AG09319 (cell line): ENCODE data around the gene MZB1.
"Not testable (repeated sequence)": the region's sequence is repeated elsewhere in the genome, so short reads cannot be mapped to it uniquely, and the experiment has no call there.

Experiments used
- DNase-seq: peaks from one replicate; pipeline ENCODE4 v3.0.0-alpha.2; 2010; ENCODE audit warnings: low read depth; ENCODE audit errors: extremely low read depth
- TF ChIP-seq, protein P1 (sequence below): IDR thresholded peaks from 2 replicates; pipeline ENCODE4 v1.5.1; 2011; ENCODE audit warnings: low read depth, mild to moderate bottlenecking, inconsistent platforms, low read length, moderate library complexity

Gene MZB1

DNA sequence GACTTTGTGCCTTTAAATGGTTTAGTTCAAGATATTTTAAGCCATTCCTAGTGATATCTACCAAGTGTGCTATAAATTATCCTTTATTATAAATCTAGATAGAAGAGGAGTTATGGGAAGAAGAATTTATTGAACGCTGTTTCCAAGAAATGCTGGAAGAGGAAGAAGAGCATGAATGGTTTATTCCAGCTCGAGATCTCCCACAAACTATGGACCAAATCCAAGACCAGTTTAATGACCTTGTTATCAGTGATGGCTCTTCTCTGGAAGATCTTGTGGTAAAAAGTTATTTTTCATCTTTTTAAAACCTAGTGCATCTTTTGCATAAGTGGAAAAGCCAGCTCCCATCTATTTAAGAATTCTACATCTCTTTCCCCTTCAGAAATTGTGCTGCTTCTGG is 25.2 kb downstream of the MZB1 start:
- TF ChIP-seq, protein P1, sequence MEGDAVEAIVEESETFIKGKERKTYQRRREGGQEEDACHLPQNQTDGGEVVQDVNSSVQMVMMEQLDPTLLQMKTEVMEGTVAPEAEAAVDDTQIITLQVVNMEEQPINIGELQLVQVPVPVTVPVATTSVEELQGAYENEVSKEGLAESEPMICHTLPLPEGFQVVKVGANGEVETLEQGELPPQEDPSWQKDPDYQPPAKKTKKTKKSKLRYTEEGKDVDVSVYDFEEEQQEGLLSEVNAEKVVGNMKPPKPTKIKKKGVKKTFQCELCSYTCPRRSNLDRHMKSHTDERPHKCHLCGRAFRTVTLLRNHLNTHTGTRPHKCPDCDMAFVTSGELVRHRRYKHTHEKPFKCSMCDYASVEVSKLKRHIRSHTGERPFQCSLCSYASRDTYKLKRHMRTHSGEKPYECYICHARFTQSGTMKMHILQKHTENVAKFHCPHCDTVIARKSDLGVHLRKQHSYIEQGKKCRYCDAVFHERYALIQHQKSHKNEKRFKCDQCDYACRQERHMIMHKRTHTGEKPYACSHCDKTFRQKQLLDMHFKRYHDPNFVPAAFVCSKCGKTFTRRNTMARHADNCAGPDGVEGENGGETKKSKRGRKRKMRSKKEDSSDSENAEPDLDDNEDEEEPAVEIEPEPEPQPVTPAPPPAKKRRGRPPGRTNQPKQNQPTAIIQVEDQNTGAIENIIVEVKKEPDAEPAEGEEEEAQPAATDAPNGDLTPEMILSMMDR: no peak
- no peak for DNase-seq

DNA sequence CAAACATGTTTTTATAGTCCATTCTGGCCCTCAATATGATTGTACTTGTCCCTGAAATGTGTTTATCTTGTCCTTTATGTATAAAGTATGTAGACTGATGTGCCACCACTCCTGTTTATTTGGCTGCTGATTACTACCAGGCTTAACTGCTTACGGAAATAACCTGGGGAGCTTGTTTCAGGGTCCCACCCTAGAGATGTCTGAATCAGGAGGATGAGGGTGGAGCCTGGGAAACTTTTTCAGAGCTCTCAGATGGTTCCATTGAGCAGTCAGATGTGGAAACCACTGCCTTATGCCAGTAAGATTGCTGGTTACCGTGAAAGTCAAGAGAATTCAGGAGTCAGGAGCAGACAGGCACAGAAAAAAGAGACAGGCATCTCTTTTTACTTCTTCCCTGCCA is 25.8 kb downstream of the MZB1 start:
- TF ChIP-seq, protein P1: no peak
- no peak for DNase-seq

DNA sequence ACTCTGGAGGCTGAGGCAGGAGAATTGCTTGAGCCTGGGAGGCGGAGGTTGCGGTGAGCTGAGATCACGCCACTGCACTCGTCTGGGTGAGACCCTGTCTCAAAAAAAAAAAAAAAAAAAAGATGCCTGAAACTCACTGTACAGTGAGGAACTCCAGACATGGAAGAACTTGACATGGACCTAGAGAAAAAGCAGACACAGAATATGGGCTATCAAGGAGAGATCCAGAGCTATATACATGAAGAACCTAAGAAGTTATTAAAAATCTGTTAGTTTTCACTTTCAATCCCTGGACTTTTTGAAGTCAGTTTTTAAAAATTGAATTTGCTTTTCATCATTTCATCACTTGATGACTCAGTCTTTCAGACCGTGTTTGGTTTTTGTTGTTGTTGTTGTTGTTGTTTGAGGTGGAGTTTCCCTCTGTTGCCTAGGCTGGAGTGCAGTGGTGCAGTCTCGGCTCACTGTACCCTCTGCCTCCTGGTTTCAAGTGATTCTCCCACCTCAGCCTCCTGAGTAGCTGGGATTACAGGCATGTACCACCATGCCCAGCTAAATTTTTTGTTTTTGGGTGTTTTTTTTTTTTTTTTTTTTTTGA is 27.8 kb downstream of the MZB1 start:
- no peak for DNase-seq
- TF ChIP-seq, protein P1: no peak

DNA sequence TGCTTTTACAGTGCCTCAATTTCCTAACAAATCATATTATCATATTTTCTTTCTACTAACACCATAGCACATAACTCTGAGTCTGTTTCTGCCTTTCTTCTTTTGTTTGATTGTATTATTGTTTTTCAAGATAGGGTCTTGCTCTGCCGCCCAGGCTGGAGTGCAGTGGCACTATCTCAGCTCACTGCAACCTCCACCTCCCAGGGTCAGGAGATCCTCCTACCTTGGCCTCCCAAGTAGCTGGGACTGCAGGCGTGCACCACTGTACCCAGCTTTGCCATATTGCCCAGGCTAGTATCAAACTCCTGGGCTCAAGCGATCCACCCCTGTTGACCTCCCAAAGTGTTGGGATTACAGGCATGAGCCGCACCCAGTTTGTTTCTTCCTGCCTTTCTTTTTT is 29.3 kb downstream of the MZB1 start:
- DNase-seq: no peak
- TF ChIP-seq, protein P1: no peak

DNA sequence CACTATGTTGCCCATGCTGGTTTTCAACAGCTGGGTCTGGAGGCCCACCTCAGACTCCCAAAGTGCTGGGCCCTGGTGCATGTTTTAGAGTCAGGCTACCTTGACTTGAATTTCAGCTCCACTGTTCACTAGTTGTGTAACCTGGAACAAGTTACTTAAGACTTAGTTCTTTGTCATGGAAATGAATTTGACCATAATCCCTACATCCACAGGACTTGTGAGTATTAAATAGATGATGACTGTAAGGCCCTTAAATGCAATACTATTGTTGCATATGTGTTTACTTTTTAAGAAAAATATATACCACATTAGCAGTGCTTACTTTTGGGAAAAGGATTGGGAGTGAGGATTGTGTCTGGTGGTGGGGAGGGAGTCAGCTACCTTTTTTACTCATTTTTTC is 31.6 kb downstream of the MZB1 start:
- TF ChIP-seq, protein P1: no peak
- DNase-seq: no peak

DNA sequence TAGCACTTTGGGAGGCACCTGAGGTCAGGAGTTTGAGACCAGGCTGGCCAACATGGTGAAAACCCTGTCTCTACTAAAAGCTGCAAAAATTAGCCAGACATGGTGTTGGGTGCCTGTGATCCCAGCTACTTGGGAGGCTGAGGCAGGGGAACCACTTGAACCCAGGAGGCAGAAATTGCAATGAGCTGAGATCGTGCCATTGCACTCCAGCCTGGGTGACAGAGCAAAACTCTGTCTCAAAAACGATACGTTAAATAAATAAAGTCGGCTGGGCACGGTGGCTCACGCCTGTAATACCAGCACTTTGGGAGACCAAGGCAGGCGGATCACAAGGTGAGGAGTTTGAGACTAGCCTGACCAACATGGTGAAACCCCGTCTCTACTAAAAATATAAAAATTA is 33.8 kb downstream of the MZB1 start:
- not testable (repeated sequence) for DNase-seq

DNA sequence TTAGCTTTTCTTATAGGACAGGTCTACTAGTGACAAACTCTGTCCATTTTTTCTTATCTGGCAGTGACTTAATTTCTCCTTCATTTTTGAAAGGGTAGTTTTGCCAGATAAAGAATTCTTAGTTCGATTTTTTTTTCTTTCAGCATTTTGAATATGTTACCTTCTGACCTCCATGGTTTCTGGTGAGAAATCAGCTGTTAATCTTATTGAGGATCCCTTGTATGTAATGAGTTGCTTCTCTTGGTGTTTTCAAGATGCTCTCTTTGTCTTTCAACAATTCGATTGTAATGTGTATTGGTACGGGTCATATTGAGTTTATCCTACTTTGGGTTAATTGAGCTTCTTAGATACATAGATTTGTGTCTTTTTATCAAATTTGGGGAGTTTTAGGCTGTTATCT is 35.5 kb downstream of the MZB1 start:
- TF ChIP-seq, protein P1: no peak
- DNase-seq: no peak

DNA sequence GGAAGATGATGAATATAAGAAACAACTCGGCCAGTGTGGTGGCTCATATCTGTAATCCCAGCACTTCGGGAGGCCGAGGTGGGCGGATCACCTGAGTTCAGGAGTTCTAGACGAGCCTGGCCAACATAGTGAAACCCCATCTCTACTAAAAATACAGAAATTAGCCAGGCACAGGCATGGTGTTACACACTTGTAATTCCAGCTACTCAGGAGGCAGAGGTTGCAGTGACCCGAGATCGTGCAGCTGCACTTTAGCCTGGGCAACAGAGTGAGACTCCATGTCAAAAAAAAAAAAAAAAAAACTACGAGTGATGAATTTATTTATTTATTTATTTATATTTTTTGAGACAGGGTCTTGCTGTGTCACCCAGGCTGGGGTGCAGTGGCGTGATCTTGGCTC is 41.9 kb downstream of the MZB1 start:
- DNase-seq: not testable (repeated sequence)

DNA sequence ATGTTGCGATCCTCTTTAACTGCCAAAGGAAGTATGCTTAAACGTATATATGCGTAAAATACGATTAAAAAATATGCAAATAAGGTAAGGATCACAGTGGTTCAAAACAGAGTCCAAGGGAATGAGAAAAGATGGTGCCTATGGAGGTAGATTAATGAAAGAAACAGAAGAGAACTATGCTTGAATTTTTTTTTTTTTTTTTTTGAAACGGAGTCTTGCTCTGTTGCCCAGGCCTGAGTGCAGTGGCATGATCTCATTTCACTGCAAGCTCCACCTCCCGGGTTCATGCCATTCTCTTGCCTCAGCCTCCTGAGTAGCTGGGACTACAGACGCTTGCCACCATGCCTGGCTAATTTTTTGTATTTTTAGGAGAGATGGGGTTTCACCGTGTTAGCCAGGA is 44.3 kb downstream of the MZB1 start:
- DNase-seq: not testable (repeated sequence)
